Measurements from ENCODE around the gene L1TD1.

- TF ChIP-seq POLR2A (IDR thresholded peaks at IDR 0.05): no peak
- TF ChIP-seq CTCF (IDR thresholded peaks at IDR 0.05): no peak
Measured at GRCh38 chr1:62234688-62235087, 40.0 kb downstream of the L1TD1 start.

Data from Peyer's patch (tissue), 4 donors.